GM12892 (cell line): Measurements from ENCODE around the gene SMIM43.

Source experiments
- POLR2AphosphoS5 ChIP-seq: IDR thresholded peaks from 2 replicates; pipeline ENCODE4 v1.6.1; 2011; ENCODE audit warnings: low read depth, low read length, control low read depth
- TAF1 ChIP-seq: IDR thresholded peaks from 2 replicates; pipeline ENCODE4 v1.6.1; 2011; ENCODE audit warnings: low read depth, mild to moderate bottlenecking, control low read depth, low read length, borderline replicate concordance

DNA sequence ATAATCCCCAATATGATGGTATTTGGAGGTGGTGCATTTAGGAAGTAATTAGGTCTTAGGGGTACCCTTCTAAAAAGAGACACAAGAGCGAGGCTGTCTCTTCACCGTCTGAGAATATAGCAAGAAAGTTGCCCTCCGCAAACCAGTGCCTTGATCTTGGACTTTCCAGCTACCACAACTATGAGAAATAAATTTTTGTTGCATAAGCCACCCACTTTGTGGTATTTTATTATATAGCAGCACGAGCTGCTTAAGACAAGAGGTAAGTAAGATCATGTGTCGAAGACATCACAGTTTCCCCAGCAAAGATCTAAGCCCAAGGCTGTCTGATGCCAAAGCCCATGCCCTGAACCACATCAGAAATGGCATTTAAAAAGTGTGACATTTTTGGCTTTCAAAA, 26.5 kb upstream of the SMIM43 start:
- TF ChIP-seq POLR2AphosphoS5 (no peak), TAF1 (no peak)
